Endothelial cell of umbilical vein (primary cell): ENCODE measurements around the gene RHOB.

ENCODE experiments used
- CTCF ChIP-seq, 2 donors: IDR thresholded peaks; 1 replicate in 1 of 2; 2 replicates in 1 of 2; pipeline ENCODE4 v1.5.1; 2011; ENCODE audit warnings: low read length in 2 of 2, mild to moderate bottlenecking in 2 of 2, moderate library complexity in 2 of 2, control low read depth in 1 of 2, inconsistent platforms in 1 of 2, low read depth in 1 of 2; ENCODE audit not compliant: insufficient read depth in 1 of 2; ENCODE audit errors: extremely low read depth in 1 of 2
- EZH2 ChIP-seq: IDR thresholded peaks from 2 replicates; pipeline ENCODE4 v1.6.1; 2012; ENCODE audit warnings: borderline replicate concordance, low read depth, mild to moderate bottlenecking, moderate library complexity, low read length, inconsistent platforms; ENCODE audit not compliant: severe bottlenecking
- FOS ChIP-seq: IDR thresholded peaks from 2 replicates; pipeline ENCODE4 v1.6.1; 2011; ENCODE audit warnings: mild to moderate bottlenecking, low read length, moderate library complexity, borderline replicate concordance; ENCODE audit not compliant: insufficient read depth
- GATA2 ChIP-seq: IDR thresholded peaks from 2 replicates; pipeline ENCODE4 v1.7.0; 2011; ENCODE audit warnings: low read depth, mild to moderate bottlenecking, moderate library complexity, mixed read lengths, low read length; ENCODE audit not compliant: insufficient read length, insufficient read depth
- JUN ChIP-seq: IDR thresholded peaks from 2 replicates; pipeline ENCODE4 v1.6.1; 2011; ENCODE audit warnings: borderline replicate concordance, low read depth; ENCODE audit not compliant: insufficient read length, insufficient read depth
- MYC ChIP-seq: IDR thresholded peaks from one replicate; pipeline ENCODE4 v1.6.1; 2011; ENCODE audit warnings: mild to moderate bottlenecking, low read depth, low read length
- POLR2A ChIP-seq: IDR thresholded peaks from 2 replicates; pipeline ENCODE4 v1.6.1; 2012; ENCODE audit warnings: low read depth, mild to moderate bottlenecking, control low read depth, low read length
- POLR2AphosphoS5 ChIP-seq: IDR thresholded peaks from 2 replicates; pipeline ENCODE4 v1.6.1; 2012; ENCODE audit warnings: low read depth, mild to moderate bottlenecking, control low read depth, low read length, moderate library complexity; ENCODE audit not compliant: insufficient read depth
- TF ChIP-seq, protein P1 (sequence below): IDR thresholded peaks from 2 replicates; pipeline ENCODE4 v1.6.1; 2011; ENCODE audit not compliant: insufficient read depth, insufficient read length

- TF ChIP-seq CTCF (IDR thresholded peaks at IDR 0.05; ENCODE audit: extremely low read depth in 1 of 2, insufficient read depth in 1 of 2, low read depth in 1 of 2, low read length in 2 of 2) (no peak), JUN (no peak), POLR2A (no peak), EZH2 (no peak), POLR2AphosphoS5 (no peak), MYC (no peak), GATA2 (peak; percentile 37), FOS (peak; percentile 8)
- TF ChIP-seq, protein P1, sequence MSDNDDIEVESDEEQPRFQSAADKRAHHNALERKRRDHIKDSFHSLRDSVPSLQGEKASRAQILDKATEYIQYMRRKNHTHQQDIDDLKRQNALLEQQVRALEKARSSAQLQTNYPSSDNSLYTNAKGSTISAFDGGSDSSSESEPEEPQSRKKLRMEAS = no peak
These were observed 4.1 kb downstream of the RHOB start for GRCh38 chr2:20451000-20451290.
